Measurements from ENCODE around the gene ACKR2.

Gene ACKR2

DNA sequence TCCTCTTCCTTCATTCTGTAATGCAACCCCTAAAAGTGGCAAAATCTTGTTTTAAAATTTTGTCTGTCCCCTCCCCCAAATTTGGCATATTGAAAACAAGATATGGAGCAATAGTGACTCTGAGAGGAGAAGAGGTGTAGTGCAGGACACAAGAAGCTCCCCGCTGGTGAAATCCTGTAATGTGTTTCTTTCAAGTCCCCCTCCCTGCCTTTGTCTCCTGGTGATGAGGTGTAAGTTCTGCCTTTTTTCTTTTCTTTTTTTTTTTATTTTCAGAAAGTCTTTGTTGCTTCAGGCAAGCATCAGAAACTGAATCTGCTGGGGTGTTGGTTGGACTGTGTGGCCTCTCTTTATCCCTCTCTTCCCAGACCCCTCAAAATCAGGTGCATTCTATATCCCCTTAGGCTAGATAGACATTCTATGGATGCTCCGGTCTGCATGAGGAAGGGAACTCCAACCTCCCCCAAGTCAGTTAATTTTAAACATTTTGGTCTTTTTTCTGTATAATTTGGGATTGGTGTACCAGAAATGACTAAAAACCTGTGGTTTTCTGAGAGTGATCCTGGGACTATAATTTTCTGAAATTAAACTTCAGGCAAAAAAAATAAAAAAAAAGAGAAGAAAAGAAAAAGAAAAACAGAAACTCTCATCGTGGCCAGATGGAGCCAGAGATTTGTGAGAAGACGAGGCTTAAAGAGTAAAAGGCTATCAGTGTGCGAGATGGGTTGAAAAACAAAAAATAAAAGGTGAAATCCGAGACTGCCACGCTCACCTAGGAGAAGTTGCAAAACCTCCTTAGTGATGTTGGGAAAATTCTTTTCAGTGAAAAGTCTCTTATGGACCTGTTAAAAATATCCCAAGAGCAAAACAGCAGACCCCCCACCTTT, 21.4 kb downstream of the ACKR2 start:
- no peak for DNase-seq

DNA sequence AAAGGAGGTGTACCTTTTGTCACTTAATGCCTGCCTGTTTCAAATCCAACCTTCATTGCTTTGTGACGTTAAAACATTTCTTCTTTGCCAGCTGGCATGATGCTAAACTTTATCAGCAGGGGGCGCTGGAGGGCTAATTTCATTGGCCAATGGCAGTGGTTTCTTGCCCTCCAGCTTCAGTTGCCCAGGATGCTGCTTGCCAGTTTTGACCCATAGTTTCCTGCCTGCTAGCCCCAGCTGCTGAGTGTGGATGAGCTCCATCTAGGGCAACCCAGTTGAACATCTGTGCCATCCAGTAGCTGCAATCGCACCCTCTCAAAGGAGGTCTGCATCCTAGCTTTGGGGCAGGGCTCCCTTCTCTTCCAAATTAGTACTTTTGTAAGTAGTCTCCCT, 22.1 kb downstream of the ACKR2 start:
- DNase-seq, result no peak

DNA sequence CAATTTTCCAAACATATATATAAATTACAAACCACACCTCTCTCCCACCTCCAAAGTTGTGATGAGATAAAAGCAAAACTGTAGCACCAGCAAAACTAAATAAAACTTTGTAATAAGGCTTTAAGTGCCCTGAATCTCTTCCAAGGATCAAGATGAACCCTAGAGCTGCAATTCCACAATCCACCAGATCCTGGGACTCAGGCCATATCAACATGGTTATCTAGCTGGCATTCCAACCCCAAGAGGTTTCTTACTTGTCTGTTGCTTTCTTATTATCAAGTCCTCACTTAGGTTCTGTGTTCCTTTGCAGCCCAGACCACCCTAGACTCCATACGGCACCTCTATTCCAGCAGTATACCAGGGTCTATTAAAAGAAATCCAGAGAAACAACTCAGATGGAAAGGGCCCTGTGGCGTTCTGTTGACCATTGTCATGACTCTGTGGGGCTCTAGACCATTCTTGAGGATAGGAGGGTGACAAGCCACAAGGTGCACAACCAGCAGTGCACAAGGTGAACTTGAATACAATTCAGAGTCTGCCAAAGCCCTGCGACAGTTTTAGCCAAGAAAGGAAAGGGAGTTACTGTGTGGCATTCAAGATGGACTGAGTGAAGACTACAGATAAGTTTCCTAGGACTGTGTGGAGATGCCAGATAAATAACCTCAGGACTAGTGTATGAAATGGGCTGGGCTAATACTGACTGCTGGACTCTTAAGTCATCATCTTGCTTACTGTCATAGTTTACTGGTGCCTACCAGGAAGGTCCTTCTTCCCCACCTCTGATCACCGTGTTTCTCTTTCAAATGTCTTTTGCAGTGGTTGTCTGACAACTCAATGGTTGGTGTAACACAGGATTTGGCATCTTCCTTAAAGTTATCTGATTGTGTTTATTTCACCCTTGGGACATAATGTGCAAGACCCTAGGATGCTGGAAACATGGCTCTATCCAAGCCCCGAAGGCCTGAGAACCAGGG, 27.2 kb downstream of the ACKR2 start:
- DNase-seq, result no peak

DNA sequence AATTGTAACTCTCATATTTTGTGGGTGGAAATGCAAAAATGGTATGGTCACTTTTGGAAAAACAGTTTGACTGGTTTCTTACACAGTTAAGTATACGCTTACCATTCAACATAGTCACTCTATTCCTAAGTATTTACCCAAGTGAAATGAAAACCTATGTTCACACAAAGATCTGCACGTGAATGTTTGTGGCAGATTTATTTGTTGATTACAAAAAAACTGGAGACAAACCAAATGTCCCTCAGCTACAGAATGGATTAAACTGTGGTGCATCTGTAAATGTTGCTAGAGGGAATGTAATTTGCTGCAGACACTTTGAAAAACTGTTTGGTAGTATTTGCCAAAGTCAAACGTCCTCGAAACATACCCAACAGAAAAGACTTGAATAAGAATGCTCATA, 29.3 kb downstream of the ACKR2 start:
- no peak for DNase-seq

DNA sequence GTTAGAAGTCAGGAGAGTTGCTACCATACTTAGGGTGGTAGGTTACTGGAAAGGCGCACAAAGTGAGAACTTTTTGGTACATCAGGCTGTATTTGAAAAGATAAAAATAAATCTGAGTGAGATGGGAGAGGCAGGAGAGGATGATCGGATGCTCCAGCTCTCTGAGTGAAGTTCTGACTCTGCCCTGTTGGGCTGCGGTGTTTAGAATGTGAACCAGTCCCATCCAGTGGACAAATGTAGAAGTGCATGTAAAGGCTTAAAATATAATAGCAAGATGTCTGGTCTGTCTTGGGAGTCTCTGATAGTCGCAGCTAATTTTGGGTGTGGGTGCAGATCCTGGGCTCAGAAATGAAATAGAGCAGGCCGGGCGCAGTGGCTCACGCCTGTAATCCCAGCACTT, 30.4 kb downstream of the ACKR2 start:
- peak; percentile 10 for DNase-seq

DNA sequence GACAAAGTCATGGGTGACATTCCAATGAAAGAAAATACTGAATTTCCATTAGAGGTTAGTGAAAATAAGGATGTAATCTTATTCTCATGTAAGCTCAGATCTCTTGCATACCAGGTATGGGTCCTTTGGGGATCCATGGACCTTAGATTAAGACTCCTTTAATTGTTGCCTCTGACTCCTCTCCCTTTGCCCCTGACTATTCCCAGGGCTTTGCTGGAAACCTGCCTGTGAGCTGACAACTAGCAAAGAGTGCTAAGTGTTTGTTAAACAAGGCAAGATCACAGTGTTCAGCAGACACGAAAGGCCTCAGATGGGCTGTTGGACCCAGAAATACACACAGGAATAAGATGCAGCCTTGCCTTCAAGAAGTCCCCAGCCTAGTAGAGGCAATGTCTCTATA, 32.1 kb downstream of the ACKR2 start:
- DNase-seq, result no peak

DNA sequence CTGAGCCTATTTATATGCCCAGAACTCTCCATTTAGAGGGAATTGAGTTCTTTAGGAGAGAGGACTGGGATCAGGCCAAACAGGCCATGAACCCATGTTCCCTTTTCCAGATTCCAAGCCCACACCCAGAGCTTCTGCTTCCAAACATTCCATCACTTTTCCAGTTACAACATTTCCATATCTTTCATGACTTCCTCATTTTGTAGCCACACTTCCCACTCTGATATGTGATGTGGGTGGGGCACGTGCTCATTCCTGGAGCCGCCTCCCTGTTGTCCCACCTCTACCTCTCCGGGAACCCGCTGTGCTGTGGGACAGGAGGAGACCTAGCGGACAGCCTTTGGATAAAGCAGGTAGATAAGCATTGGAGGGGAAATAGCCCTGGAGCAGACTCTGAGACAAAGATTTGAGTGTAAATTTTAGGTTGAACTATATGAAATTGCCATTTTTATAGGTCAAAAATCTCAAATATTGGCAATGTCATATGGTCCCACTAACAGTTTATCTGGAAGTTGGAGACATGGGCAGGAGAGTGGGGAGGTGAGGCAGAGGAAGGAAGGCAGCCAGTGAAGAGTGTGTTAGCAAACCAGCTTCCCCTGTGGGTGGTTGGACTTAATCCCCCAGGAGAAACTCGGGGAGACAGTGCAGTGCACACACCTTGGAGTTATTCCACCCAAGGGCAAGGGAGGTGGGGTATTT, 34.6 kb downstream of the ACKR2 start:
- no peak for DNase-seq

DNA sequence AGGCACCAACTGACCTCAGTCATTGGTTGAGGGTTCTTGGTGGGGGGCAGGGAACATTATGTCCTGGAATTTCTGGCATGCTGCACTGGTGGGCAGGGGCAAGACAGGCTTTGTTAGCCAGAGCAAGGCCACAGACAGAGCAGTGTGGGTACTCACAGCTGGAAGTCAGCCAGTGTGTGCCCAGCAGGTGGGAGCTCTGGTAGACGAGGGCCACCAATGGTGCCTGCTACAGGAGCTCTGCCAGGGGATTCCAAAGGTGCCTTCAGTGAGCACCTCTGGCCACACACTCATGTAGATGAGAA, 35.1 kb downstream of the ACKR2 start:
- no peak for DNase-seq

DNA sequence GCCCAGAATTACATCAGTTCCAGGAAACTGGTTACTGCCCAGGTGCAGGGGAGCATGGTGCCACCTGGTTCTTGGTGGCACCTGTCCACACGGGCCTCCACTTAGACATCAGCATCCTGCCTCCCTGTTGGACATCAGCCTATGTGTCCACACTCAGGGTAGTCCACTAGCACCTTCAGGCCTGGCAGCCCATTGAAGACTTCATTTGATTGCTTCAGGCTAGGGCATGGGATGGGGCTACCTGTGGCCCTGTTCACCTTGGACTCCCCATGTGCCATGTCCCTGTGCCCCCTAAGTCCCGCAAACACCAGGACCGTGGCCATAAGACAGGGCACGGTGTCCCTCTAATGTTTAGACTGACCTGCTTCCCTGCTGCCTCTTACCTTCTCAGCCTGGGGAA, 35.6 kb downstream of the ACKR2 start:
- DNase-seq, result no peak

DNA sequence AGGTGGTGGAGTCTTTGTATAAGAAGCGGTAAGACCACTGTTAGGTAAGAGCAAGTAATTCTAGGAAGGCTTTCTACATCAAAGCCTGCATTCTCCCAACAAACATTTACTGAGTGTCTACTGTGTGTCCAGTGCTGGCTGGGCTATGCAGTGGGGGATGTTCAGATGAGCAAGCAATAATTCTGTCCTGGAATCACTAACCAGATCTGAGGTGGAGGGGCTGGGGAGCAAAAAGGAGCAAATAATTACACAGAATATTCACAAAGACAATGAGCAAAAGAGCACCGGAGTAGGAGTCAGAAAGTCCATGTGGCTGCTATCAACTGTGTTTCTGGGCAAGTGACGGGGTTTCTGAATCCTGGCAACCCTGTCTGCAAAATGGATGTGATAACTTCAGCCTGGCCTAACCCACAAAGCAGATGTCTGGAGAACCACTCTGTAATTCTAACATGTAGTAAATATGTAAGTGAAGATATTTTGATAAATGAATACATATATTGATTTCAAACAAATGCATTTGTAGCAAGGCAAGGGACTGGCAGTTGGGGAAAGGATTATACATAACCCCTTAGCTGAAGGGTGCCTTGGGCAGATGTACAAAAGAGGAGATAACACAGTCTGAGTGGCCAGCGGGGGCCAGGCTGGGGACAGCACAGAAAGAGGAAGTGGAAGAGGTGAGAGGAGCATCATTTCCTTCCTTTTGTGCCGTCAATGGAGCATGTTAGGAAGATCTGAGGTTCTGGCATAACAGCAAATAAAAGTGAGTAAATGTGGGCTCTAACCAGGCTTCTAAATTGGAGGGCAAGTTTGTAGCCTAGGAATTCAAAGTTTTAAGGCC, 37.7 kb downstream of the ACKR2 start:
- no peak for DNase-seq

DNA sequence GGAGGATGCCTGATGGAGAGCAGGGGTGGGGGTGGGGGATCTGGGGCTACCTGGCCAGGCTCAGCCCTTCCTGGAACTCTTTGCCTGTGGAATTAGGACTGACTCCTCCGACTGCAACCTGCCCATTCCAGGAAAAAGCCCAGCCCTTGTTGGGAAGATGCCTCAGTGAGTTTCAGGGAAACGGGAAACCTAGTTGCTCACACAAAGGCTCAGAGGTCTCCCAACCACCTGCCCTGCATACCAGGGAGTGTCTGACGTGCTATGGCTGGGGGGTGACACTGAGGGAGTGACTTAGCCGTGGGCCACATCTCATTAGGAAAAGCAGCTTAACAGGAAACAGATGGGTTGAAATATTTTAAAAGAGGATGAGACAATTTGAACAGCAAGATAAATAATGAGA, 38.5 kb downstream of the ACKR2 start:
- DNase-seq, result no peak

DNA sequence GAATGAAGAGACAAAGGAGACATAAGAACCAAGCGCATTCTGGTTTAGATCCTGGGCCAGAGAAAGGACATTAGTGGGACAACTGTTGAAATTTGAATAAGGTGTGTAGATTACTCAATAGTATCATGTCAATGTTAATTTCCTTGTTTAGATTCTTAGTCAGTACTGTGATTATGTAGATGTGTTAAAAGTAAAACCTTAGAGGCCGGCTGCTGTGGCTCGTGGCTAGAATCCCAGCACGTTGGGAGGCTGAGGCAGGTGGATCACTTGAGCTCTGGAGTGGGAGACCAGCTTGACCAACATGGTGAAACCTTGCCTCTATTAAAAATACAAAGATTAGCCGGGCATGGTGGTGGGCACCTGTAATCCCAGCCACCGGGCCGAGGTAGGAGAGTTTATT, 39.8 kb downstream of the ACKR2 start:
- DNase-seq, result no peak

DNA sequence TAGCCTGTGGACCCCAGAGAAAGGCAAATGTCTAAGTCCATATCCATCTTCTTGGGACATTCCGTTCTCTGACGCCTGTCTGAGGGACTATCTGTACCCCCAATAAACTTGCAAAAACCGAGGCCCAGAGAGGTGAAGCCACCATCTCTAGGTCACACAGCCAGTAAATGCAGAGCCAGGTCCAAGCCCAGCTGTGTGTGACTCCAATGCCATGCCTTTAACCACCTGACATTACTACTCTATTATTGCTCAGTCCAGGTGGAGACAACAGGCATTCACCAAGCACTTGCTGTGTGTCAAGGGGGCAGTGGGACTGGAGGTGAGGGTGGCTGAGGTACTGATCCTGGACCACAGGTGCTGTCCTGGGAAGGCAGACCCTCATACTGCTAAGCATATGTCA, 41.0 kb downstream of the ACKR2 start:
- no peak for DNase-seq

DNA sequence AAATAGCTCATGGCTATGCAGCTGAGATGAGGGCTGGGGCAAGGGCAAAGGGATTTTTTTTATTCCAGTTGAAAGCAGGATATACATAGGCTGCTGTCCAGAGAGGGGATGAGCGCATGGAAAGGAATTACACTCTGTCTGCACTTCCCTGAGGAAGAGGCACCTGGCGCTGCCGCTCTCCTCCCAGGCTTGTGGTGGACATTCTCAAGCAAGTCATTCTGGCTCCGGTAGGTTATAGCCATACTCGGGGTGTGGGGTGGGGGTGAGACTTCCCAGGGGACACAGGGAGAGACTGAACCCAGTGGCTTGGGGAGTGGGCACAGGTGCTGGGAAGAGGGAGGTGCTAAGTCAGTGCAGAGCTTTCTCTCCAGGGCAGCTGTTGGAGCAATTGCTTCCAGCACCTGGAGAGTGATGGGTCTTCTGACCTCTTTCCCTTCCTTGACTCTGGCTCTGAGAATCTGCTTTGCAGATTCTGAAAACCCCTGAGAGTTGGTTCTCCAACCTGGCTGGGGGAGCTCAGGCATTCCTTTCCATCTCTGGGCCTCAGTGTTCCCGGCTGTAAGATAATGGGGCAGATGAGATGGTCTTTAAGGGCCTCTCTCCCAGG, 42.1 kb downstream of the ACKR2 start:
- no peak for DNase-seq

DNA sequence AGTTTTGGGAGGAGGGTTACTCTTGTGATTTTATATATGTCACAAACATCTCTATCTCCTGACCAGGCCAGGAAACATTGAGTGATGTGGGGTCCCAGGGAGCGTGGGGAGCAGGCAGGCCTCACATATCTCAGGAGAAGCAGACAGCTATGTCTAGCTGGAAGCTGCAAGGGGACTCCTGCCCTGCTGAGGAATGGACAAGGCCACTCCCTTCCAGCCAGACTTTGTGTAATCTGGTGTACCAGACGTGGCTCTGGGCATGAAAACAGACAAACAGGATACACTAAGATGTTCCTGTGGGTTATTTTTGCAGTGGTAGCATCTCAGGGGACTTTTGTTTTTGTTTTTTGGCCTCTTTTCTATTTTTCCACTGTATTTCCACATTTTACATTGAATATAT, 43.2 kb downstream of the ACKR2 start:
- DNase-seq, result no peak

DNA sequence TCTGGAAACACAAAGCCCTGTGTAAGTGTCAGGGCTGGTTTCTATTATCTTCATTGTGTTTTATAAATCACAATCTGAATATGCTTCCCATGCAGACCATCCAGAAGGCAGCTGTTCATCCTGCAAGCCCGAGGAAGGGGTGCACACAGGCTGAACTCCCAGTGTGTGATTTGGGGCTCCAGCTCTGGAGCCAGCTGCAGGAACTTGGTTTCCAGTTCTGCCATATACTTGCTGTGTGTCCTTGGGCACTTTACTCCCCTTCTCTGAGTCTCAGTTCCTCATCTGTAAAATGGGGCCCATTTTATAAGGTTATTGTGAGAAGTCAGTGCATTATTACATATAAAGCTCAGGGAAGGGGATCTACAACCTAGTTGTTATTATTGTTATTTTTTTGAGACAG, 43.8 kb downstream of the ACKR2 start:
- DNase-seq, result no peak

DNA sequence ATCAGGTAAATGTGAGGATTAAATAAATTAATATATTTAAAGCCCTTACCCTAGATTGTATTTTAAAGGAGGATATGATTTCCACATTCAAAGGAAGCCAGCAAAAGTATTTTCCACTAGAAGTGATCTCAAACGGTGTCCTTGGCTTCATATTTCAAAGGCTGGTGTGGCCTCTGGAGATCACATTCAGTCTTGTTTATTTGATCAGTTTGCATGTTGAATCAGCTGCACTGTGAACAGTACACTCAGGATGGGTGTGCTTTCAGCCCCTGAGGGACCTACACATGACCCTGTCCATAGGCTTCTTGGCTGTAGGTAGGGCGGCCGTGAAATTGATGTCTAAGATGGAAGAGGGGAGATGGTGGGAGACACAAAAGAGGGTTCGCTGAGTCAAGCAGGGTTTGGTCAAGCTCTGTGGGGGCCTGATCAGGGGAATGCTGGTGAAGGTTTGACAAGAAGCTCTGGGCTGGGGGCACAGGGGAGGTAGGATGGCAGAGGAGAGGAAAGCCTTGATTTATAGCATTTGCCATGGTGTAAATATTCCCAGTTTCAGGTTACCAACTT, 44.6 kb downstream of the ACKR2 start:
- DNase-seq, result no peak

DNA sequence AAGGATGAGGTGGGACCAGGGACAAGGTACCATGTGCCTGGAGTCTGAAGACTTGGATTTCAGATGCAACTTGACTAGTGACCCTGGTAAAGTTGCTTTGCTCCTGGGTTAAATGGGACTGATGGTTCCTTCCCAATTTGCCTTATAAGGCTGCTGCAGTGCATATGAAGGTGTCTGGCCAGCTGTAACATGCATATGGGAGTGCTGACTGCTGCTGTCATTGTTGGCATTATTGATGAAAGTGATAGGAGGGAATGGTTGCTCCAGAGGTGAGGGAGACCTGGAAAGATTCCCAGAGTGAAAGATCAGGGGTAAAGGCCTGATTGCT, 45.9 kb downstream of the ACKR2 start:
- no peak for DNase-seq

DNA sequence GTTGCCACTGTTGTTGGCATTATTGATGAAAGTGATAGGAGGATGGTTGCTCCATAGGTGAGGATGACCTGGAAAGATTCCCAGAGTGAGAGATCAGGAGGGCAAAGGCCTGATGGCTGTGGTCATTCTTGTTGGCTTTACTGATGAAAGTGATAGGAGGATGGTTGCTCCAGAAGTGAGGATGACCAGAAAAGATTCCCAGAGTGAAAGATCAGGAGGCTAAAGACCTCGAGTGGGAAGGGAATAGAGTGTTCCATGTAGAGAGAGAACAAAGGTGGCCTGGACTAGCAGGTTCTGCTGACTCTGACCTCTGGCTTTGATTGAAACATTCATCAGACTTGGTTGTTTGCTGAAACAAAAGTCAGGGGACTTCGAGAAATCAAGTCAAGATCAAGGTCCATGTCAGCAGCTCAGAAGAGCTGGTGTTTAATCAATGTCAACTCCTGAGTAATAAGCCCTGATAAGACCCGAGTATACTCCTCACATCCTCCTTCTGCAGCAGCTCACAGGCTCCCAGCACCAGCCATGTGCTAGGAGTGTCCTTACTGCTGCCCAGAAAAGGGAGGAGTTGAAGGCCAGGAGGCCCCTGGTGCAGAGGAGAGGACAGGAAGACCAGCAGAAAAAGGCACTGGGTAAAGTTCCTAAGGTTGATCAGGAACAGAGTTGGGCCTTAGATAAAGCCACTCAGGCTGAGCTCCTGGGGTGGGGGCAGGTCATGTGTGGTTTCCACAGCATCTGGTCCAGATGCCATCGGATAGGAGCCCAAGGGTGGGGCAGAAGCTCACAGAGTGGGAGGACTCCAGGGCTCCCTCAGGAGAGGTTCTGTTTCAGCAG, 46.5 kb downstream of the ACKR2 start:
- DNase-seq, result no peak

DNA sequence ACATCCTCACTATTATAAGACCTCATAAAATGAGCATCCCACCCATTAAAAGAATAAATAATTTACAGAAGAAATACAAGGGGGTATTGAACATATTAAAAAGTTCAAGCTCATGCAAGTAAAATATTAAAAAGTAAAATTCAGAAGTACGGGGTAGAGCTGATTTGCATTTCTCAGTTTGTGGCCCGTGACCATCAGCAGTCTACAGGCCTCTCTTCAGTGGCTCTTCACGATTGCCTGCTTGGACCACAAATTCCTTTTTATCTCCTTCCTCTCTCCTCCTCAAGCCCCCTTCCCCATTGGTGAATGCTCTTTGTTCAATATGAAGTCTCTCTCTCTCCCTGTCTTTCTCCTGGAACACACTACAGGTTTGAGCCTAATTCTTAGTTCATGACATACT, 47.3 kb downstream of the ACKR2 start:
- no peak for DNase-seq

DNA sequence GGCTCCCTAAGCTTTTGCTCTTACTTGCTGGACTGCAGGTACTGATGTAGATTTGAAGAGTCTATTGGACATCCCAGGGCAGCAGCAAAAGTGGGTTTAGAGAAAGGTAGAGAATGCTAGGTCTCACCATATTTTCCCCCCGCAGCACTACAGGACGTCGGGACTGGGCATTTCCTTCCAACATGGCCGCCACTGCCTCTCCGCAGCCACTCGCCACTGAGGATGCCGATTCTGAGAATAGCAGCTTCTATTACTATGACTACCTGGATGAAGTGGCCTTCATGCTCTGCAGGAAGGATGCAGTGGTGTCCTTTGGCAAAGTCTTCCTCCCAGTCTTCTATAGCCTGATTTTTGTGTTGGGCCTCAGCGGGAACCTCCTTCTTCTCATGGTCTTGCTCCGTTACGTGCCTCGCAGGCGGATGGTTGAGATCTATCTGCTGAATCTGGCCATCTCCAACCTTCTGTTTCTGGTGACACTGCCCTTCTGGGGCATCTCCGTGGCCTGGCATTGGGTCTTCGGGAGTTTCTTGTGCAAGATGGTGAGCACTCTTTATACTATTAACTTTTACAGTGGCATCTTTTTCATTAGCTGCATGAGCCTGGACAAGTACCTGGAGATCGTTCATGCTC, 55.2 kb downstream of the ACKR2 start:
- DNase-seq, result no peak
